ENCODE measurements around the gene TRANK1. TPM values are rescaled to one million over a fixed set of nuclear protein-coding genes. Genes with fewer than 3 reads are reported as not detected.
A peak's percentile ranks its signal among the peaks of the same experiment; 100 is the strongest.

TRANK1 gene
- 10 to 100 TPM in 5 of 6 donors, under 1 TPM in 1; 0.56 to 25.1 (median 20.4) TPM for polyA plus RNA-seq (ENCODE audit: low read depth in 6 of 6)

DNA sequence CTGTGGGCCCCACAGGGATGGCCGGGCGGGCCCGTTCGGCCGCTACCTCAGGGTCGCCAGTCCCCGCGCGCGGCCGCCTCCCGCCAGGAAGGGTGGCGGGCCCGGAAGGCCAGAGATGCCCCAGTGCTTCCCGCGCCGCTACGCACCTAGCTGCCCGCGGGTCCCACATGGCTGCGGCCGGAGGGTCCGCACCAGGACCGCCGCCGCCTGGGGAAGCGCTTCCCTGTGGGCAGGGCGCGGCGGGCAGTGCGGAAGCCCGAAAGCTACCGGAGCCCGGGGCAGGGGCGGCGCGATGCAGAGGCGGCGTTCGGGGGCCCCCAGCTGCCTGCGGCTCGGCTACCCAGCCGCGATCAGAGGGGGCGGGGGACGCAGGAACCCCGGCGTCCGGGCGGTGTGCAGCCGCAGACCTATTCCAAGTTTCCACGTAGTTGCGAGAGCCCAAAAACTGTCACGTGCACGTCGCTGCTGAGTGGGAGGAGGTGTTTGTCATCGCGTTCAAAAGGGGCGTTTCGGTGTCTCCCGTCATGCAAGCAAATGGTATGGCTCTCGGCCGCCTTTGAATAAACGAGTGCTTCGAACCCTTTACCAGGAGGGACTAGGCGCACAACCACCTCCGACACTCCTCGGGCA is at the start of gene TRANK1:
TSS of gene TRANK1 (minus strand) at position 414 of the 630 bp plus-strand sequence. CDS start at position 169, 245 bp downstream.
- DNase-seq (peak; percentile 71), ATAC-seq (ENCODE audit: low read depth in 2 of 2) (peak; percentile 88 to 89)
- Mint-ChIP-seq H3K4me1 (peaks cover 9 to 30% (median 16%) of the 10 kb centered on the region in 3 donors), H3K4me3 (peak within 1 kb of the TSS; percentile 82 to 94 (median 90)), H3K36me3 (peaks cover 8 to 20% of the 10 kb centered on the region in 2 donors), H3K27ac (peak within 1 kb of the TSS; percentile 60 to 90 (median 76)), H3K27me3 (no peaks in the 10 kb centered on the region), H3K9me3 (peaks cover 0 to 28% (median 22%) of the 10 kb centered on the region in 7 donors)

DNA sequence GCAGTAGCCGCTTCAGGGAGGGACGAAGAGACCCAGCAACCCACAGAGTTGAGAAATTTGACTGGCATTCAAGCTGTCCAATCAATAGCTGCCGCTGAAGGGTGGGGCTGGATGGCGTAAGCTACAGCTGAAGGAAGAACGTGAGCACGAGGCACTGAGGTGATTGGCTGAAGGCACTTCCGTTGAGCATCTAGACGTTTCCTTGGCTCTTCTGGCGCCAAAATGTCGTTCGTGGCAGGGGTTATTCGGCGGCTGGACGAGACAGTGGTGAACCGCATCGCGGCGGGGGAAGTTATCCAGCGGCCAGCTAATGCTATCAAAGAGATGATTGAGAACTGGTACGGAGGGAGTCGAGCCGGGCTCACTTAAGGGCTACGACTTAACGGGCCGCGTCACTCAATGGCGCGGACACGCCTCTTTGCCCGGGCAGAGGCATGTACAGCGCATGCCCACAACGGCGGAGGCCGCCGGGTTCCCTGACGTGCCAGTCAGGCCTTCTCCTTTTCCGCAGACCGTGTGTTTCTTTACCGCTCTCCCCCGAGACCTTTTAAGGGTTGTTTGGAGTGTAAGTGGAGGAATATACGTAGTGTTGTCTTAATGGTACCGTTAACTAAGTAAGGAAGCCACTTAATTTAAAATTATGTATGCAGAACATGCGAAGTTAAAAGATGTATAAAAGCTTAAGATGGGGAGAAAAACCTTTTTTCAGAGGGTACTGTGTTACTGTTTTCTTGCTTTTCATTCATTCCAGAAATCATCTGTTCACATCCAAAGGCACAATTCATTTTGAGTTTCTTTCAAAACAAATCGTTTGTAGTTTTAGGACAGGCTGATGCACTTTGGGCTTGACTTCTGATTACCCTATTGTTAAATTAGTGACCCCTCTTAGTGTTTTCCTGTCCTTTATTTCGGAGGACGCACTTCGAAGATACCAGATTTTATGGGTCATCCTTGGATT is 48.8 kb upstream of the TRANK1 start, which contains the start of gene MLH1:
TSS of gene MLH1 (plus strand) at position 193 of the 958 bp plus-strand sequence. CDS start at position 223, 30 bp downstream.
- H3K9me3 Mint-ChIP-seq, result peaks cover 0 to 2% (median 1%) of the 10 kb centered on the region in 7 donors
- ATAC-seq (ENCODE audit: low read depth in 2 of 2), result peak; percentile 80 to 81
- H3K27ac Mint-ChIP-seq, result no peak within 1 kb of the TSS
- H3K27me3 Mint-ChIP-seq, result no peaks in the 10 kb centered on the region
- H3K4me3 Mint-ChIP-seq, result no peak within 1 kb of the TSS
- DNase-seq, result peak; percentile 99
- H3K4me1 Mint-ChIP-seq, result peaks cover 15 to 32% (median 21%) of the 10 kb centered on the region in 3 donors
- H3K36me3 Mint-ChIP-seq, result peaks cover 14 to 18% of the 10 kb centered on the region in 2 donors

DNA sequence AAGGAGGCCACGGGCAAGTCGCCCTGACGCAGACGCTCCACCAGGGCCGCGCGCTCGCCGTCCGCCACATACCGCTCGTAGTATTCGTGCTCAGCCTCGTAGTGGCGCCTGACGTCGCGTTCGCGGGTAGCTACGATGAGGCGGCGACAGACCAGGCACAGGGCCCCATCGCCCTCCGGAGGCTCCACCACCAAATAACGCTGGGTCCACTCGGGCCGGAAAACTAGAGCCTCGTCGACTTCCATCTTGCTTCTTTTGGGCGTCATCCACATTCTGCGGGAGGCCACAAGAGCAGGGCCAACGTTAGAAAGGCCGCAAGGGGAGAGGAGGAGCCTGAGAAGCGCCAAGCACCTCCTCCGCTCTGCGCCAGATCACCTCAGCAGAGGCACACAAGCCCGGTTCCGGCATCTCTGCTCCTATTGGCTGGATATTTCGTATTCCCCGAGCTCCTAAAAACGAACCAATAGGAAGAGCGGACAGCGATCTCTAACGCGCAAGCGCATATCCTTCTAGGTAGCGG is 48.0 kb upstream of the TRANK1 start, which contains the start of gene EPM2AIP1:
TSS of gene EPM2AIP1 (minus strand) at position 326 of the 520 bp plus-strand sequence. CDS start at position 272, 54 bp downstream.
- ATAC-seq (ENCODE audit: low read depth in 2 of 2) (peak; percentile 76 to 77), DNase-seq (no peak)
- peaks cover 0 to 2% (median 0%) of the 10 kb centered on the region in 7 donors for H3K9me3 Mint-ChIP-seq
- H3K4me1 Mint-ChIP-seq, result peaks cover 22 to 36% (median 29%) of the 10 kb centered on the region in 3 donors
- H3K27me3 Mint-ChIP-seq, result no peaks in the 10 kb centered on the region
- no peak within 1 kb of the TSS for H3K27ac Mint-ChIP-seq
- H3K36me3 Mint-ChIP-seq, result peaks cover 11 to 12% of the 10 kb centered on the region in 2 donors
- no peak within 1 kb of the TSS for H3K4me3 Mint-ChIP-seq

DNA sequence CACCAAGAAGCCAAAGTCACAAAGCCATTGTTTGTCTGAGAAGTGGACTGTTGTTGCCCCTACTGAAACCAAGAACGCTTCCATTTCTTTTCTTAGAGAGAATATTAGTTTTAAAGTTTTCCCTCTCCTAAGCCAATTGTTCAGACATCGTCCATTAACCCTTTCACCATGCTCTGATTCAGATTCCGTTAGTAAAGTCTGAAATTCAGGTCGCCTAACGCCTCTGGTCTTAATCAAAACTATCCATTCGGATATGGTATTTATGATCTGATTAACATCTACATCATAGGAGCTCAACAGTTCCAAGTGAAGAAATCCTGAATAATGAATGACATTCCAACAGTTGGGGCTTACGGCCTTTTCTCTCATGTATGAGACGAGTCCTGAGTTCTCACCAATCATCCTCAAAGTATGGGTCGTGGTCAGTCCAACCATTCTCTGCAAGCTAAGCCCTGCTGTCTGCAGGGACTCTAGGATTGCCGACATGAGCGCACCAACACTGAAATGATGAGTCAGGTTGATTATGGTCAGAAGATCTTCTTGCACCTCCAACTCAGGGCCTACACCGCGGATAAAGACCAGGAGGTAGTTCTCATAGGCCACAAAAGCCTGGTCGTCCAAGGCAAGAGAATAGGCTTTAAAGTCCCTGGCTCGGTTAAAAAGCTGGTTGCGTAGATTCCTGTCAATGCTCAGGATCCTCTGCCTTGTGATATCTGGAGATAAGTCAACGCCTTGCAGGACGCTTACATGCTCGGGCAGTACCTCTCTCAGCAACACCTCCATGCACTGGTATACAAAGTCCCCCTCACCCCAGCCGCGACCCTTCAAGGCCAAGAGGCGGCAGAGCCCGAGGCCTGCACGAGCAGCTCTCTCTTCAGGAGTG is 47.3 kb upstream of the TRANK1 start:
- no peak overlapping the region for H3K27ac Mint-ChIP-seq
- ATAC-seq (ENCODE audit: low read depth in 2 of 2) (no peak), DNase-seq (no peak)
- peaks cover 5 to 6% of the 10 kb centered on the region in 2 donors for H3K36me3 Mint-ChIP-seq
- H3K9me3 Mint-ChIP-seq, result peaks cover 0 to 2% (median 0%) of the 10 kb centered on the region in 7 donors
- peaks cover 19 to 33% (median 29%) of the 10 kb centered on the region in 3 donors for H3K4me1 Mint-ChIP-seq
- no peak overlapping the region for H3K4me3 Mint-ChIP-seq
- H3K27me3 Mint-ChIP-seq, result no peaks in the 10 kb centered on the region

DNA sequence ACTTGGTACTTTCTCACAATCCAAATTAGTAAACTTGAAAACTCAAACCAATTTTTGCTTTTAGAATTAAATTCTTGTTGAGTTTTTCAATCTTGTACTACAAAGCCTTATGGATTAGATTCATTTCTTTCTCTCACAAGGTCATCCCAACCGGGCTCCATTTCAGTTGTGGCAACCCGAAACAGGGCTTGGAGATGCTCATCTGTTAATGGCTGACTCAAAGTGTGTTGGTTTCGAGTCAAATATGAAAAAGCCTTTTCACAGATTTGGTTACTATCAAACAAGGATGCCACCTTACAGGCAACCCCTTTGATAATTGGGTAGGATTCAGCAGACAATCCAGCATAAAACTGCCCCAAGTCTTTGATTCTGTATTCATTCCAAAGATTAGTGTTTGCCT is 46.3 kb upstream of the TRANK1 start:
- DNase-seq (no peak), ATAC-seq (ENCODE audit: low read depth in 2 of 2) (no peak)
- H3K27ac Mint-ChIP-seq, result no peak overlapping the region
- H3K36me3 Mint-ChIP-seq, result peaks cover 3 to 6% of the 10 kb centered on the region in 2 donors
- peaks cover 16 to 33% (median 25%) of the 10 kb centered on the region in 3 donors for H3K4me1 Mint-ChIP-seq
- H3K4me3 Mint-ChIP-seq, result no peak overlapping the region
- no peaks in the 10 kb centered on the region for H3K27me3 Mint-ChIP-seq
- H3K9me3 Mint-ChIP-seq, result peaks cover 0 to 2% (median 0%) of the 10 kb centered on the region in 7 donors

DNA sequence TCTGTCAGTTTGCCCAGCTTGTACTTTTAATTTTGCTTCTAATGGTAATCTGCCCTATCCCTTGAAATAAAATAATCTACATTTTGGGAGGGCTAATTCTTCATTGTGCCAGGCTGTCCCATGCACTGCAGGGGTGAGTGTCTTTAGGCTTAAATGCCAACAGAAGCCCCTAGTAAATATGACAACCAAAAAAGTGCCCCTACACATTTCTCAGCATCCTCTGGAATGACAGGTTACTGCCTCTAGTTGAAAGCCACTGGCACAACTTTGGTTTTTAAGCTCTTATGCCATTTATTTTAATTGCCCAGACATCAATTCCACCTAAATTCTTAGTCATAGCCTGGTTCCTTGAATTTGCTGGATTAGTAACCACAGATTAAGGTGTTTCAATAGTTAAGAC is 44.7 kb upstream of the TRANK1 start:
- peak overlapping the region in 3 of 6 donors; percentile 79 to 85 (median 84) for H3K27ac Mint-ChIP-seq
- peaks cover 0 to 2% (median 0%) of the 10 kb centered on the region in 7 donors for H3K9me3 Mint-ChIP-seq
- peak overlapping the region in 6 of 8 donors; percentile 54 to 84 (median 69) for H3K4me3 Mint-ChIP-seq
- H3K4me1 Mint-ChIP-seq, result peaks cover 16 to 30% (median 25%) of the 10 kb centered on the region in 3 donors
- H3K27me3 Mint-ChIP-seq, result no peaks in the 10 kb centered on the region
- DNase-seq (no peak), ATAC-seq (ENCODE audit: low read depth in 2 of 2) (no peak)
- H3K36me3 Mint-ChIP-seq, result peaks cover 10 to 15% of the 10 kb centered on the region in 2 donors

DNA sequence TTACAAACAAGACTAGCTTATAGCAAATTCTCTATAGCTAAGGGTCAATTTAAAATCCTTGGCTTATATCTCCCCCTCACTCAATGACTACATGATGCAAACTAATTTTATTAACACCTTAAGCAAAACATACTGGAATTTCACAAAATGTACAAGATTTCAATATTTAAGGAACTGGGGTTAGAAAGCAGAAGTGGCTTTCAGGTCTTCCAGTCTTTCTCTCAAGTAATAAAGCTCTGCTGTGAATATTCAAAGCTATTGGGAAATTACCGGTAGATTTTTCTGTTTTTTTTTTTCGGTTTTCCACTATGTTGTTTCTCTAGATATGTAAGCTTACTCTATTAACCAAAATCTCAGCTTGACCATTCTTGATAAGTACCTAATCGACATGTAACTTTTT is 44.2 kb upstream of the TRANK1 start:
- Mint-ChIP-seq H3K4me3 (peak overlapping the region in 7 of 8 donors; percentile 54 to 84 (median 70)), H3K27me3 (no peaks in the 10 kb centered on the region), H3K4me1 (peaks cover 16 to 30% (median 25%) of the 10 kb centered on the region in 3 donors), H3K27ac (peak overlapping the region; percentile 15 to 85 (median 75)), H3K36me3 (peaks cover 10 to 15% of the 10 kb centered on the region in 2 donors), H3K9me3 (peaks cover 0 to 2% (median 0%) of the 10 kb centered on the region in 7 donors)
- no peak for ATAC-seq (ENCODE audit: low read depth in 2 of 2)
- DNase-seq, result peak; percentile 26

DNA sequence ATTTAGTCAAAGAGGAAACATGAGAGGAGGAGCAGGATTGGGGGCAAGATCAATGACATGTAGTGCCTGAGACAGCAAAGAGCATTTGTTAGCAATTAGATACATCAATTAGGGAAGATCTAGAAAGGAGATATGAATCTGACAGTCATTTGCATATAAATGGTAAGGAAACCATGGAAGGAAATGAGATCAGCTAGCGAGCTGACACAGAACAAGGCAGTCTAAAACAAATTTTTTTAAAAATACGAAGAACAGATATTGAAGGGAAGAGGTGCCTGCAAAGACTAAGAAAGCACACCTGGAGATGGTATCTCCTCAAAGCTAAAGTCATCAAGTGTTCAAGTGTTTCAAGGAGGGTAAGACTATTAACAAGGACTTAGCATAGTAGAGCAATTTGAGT is 43.5 kb upstream of the TRANK1 start:
- no peak for ATAC-seq (ENCODE audit: low read depth in 2 of 2)
- Mint-ChIP-seq H3K4me1 (peaks cover 16 to 30% (median 25%) of the 10 kb centered on the region in 3 donors), H3K27me3 (no peaks in the 10 kb centered on the region), H3K9me3 (peaks cover 0 to 2% (median 0%) of the 10 kb centered on the region in 7 donors), H3K27ac (peak overlapping the region in 5 of 6 donors; percentile 49 to 85 (median 75)), H3K36me3 (peaks cover 10 to 15% of the 10 kb centered on the region in 2 donors), H3K4me3 (peak overlapping the region; percentile 41 to 76 (median 58))
- peak; percentile 51 for DNase-seq

DNA sequence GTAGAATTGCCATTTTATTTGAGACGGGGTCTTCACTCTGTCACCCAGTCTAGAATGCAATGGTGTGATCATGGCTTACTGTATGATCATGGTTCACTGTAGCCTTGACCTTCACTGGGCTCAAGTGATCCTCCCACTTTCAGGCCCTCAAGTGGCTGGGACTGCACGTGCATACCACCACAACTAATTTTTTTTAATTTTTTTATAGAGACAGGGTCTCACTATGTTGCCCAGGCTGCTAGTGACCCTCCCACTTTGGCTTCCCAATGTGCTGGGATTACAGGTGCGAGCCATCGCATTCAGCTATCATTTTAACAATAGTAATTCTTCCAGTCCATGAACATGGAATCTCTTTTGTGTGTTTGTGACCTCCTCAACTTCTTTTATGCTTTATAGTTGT is 36.2 kb upstream of the TRANK1 start:
- H3K36me3 Mint-ChIP-seq, result peaks cover 15 to 17% of the 10 kb centered on the region in 2 donors
- no peak overlapping the region for H3K4me3 Mint-ChIP-seq
- no peaks in the 10 kb centered on the region for H3K27me3 Mint-ChIP-seq
- peaks cover 2 to 14% (median 6%) of the 10 kb centered on the region in 7 donors for H3K9me3 Mint-ChIP-seq
- H3K4me1 Mint-ChIP-seq, result no peaks in the 10 kb centered on the region
- DNase-seq (no peak), ATAC-seq (ENCODE audit: low read depth in 2 of 2) (no peak)
- no peak overlapping the region for H3K27ac Mint-ChIP-seq

DNA sequence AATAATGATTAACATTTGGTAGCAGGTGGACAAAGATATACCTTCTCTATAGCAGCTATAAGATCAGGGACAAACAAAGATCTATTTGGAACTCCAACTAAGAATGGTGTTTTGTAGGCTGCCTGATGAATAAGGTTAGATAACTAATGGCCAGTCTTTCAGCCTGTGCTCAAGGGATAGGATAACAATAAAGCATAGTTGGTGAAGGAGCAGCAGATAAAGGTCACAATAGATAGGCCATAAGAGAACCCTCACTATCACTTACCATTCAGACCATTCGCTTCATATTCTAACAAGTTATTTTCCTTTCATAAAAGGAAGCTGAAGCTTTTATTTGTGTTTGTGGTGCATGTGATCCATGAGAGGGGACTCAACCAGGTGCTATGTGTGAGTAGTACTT is 28.3 kb upstream of the TRANK1 start:
- peak overlapping the region in 1 of 6 donors; percentile 20 for H3K27ac Mint-ChIP-seq
- no peaks in the 10 kb centered on the region for H3K36me3 Mint-ChIP-seq
- no peak for ATAC-seq (ENCODE audit: low read depth in 2 of 2)
- peaks cover 0 to 5% (median 0%) of the 10 kb centered on the region in 7 donors for H3K9me3 Mint-ChIP-seq
- no peak for DNase-seq
- peaks cover 20 to 22% (median 20%) of the 10 kb centered on the region in 3 donors for H3K4me1 Mint-ChIP-seq
- no peak overlapping the region for H3K4me3 Mint-ChIP-seq
- no peaks in the 10 kb centered on the region for H3K27me3 Mint-ChIP-seq

DNA sequence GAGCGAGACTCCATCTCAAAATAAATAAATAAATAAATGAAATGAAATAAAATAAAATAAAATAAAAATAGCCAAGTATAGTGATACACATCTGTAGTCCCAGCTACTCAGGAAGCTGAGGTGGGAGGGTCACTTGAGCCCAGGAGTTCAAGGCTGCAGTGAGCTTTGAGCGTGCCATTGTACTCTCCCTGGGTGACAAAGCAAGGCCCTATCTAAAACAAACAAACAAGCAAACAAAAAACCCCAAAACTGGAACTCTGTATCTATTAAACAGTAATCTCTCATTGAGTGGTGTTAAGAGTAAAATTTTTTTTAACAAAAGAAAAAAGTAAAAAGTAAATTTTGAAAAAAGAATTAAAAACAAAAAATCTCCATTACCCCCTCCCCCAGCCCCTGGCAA is 27.3 kb upstream of the TRANK1 start:
- Mint-ChIP-seq H3K9me3 (no peaks in the 10 kb centered on the region), H3K4me3 (no peak overlapping the region), H3K36me3 (no peaks in the 10 kb centered on the region), H3K27me3 (no peaks in the 10 kb centered on the region), H3K27ac (no peak overlapping the region), H3K4me1 (peaks cover 20 to 22% (median 20%) of the 10 kb centered on the region in 3 donors)
- no peak for ATAC-seq (ENCODE audit: low read depth in 2 of 2)
- no peak for DNase-seq

Measured in naive B cell (primary cell).